Measurements from ENCODE around the gene PRKAG2. TPM values are rescaled to one million over a fixed set of nuclear protein-coding genes. Genes with fewer than 3 reads are reported as not detected.
"Not testable (repeated sequence)": the region's sequence is repeated elsewhere in the genome, so short reads cannot be mapped to it uniquely, and the experiment has no call there.

PRKAG2 gene
- total and polyA plus RNA-seq, 2 of the 8 experiments (the other 6 are each of a cell fraction or from before 2014, with no cell fraction given): 7.5 to 18.1 TPM

DNA sequence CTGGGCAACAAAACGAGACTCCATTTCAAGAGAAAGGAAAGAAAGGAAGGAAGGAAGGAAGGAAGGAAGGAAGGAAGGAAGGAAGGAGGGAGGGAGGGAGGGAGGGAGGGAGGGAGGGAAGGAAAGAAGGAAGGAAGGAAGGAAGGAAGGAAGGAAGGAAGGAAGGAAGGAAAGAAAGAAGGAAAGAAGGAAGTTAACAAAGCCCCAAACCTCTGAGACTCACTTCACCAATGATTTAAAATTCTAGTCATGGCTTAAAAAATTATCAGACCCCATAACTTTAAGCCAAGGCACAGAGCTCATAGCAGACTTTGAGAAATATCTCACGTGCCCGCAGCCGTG lies 94.7 kb downstream of the PRKAG2 start:
- H3K14ac ChIP-seq (ENCODE audit: insufficient read length); H4K20me1 ChIP-seq (replicated peaks in 1 of 2; ENCODE audit: control insufficient read depth in 1 of 2, insufficient read depth in 2 of 2, low read length in 2 of 2); H3K79me2 ChIP-seq (ENCODE audit: control insufficient read depth in 1 of 2, insufficient read depth in 2 of 2, low read length in 2 of 2); POLR2A ChIA-PET (ENCODE audit: partially characterized antibody); H3K4me1 ChIP-seq (replicated peaks in 1 of 4; ENCODE audit: control insufficient read depth in 3 of 4, insufficient read depth in 4 of 4, low read length in 3 of 4); H2BK15ac ChIP-seq (ENCODE audit: low read length); H3K27me3 ChIP-seq (replicated peaks in 1 of 4; ENCODE audit: control insufficient read depth in 3 of 4, extremely low read depth in 1 of 4, insufficient read depth in 3 of 4, low read length in 3 of 4); H2BK20ac ChIP-seq (ENCODE audit: low read length); H2BK120ac ChIP-seq (replicated peaks; ENCODE audit: low read depth, low read length); H3K27ac ChIP-seq (ENCODE audit: low read depth, low read length); H3K23ac ChIP-seq (ENCODE audit: insufficient read length); H3K9ac ChIP-seq (replicated peaks in 1 of 4; ENCODE audit: extremely low read depth in 1 of 4, low read depth in 3 of 4, low read length in 3 of 4); FAIRE-seq; H3K79me1 ChIP-seq (ENCODE audit: low read depth, low read length); H3K9me3 ChIP-seq (ENCODE audit: insufficient read depth in 2 of 2, low read depth in 1 of 2, low read length in 1 of 2); H4K5ac ChIP-seq (ENCODE audit: insufficient read length, low read depth, low read length); H3K18ac ChIP-seq (ENCODE audit: extremely low read depth, low read length); H3K4ac ChIP-seq (replicated peaks; ENCODE audit: insufficient read length, low read depth, low read length); DNase-seq (ENCODE audit: low read depth in 1 of 2, low spot score in 2 of 2); H2AK5ac ChIP-seq (ENCODE audit: low read depth, low read length); H3K56ac ChIP-seq (replicated peaks; ENCODE audit: insufficient read length, low read depth, low read length); H3K23me2 ChIP-seq (ENCODE audit: low read depth, low read length); H4K8ac ChIP-seq (ENCODE audit: extremely low read depth, insufficient read depth, low read length); H3K36me3 ChIP-seq (ENCODE audit: control insufficient read depth in 2 of 4, insufficient read depth in 4 of 4, low read length in 3 of 4): not testable (repeated sequence)
- 0 out of 2 replicates have a peak overlapping the region, but pooled peaks have one; percentile 97 for H2BK12ac ChIP-seq (ENCODE audit: low read depth, low read length)
- peak overlapping the region; percentile 98 for H2AFZ ChIP-seq (ENCODE audit: low read length)
- peak overlapping the region in 1 of 4 experiments; percentile 48; a peak in 1 of 8 replicates for H3K4me3 ChIP-seq (ENCODE audit: extremely low read depth in 1 of 4, insufficient read depth in 2 of 4, low read depth in 3 of 4, low read length in 4 of 4)
- 0 out of 2 replicates have a peak overlapping the region, but pooled peaks have one; percentile 60 for H2BK5ac ChIP-seq (ENCODE audit: low read depth, low read length)
- CTCF ChIA-PET (ENCODE audit: partially characterized antibody): interaction anchor here (0.7 to 5.0 kb wide), 56 partner anchors 10 to 411 kb away, joined by 3 to 57 read pairs (median 4); no protein-coding TSS in a partner anchor
- WGBS, 2 experiments (ENCODE audit: extremely low coverage in 1 of 2, insufficient coverage in 1 of 2, insufficient read length in 1 of 2, insufficient replicate concordance in 2 of 2, low coverage in 1 of 2, low lambda C conversion rate in 2 of 2, missing lambda C conversion rate in 1 of 2): 68% methylated on average over 4 of the region's 4 CpGs; no CpG with 5 or more reads in 1 of the 2 experiments
- H3K4me2 ChIP-seq (ENCODE audit: insufficient read depth in 1 of 2, low read depth in 2 of 2, low read length in 2 of 2): peak overlapping the region; percentile 48 to 66; a peak in 2 of 4 replicates
- H4K91ac ChIP-seq (replicated peaks; ENCODE audit: insufficient read length, low read length): peak overlapping the region; percentile 92

Measured in H1 (cell line).